ENCODE data around the gene DGKG. TPM values are rescaled to one million over a fixed set of nuclear protein-coding genes. Genes with fewer than 3 reads are reported as not detected.

Gene DGKG
- polyA plus RNA-seq, 1 donor (not counting 4 experiments of a cell fraction or from before 2014, with no cell fraction given) = 0.22 TPM

- peak; percentile 5 for DNase-seq (ENCODE audit: low read depth, low spot score)
- H3K9ac ChIP-seq (ENCODE audit: control insufficient read depth, extremely low read depth, insufficient read depth, low read length) = no peak overlapping the region
- no peaks in the 10 kb centered on the region for H3K27me3 ChIP-seq (ENCODE audit: control insufficient read depth, extremely low read depth, insufficient read depth, low read length)
- H3K27ac ChIP-seq (ENCODE audit: control insufficient read depth, insufficient read depth, low read length) = no peak overlapping the region
- no peak overlapping the region for H3K4me2 ChIP-seq (ENCODE audit: control insufficient read depth, extremely low read depth, insufficient read depth, low read depth, low read length)
- H3K36me3 ChIP-seq (ENCODE audit: control insufficient read depth in 2 of 2, extremely low read depth in 1 of 2, insufficient read depth in 2 of 2, low read length in 2 of 2) = no peaks in the 10 kb centered on the region
- no peaks in the 10 kb centered on the region for H3K79me2 ChIP-seq (ENCODE audit: control insufficient read depth, insufficient read depth, low read length)
- no peak overlapping the region for H3K4me3 ChIP-seq (ENCODE audit: control insufficient read depth in 2 of 3, extremely low read depth in 1 of 3, insufficient read depth in 2 of 3, low read depth in 1 of 3, low read length in 3 of 3)
- no peak for FAIRE-seq
- peaks cover 20% of the 10 kb centered on the region for H3K4me1 ChIP-seq (ENCODE audit: control insufficient read depth, extremely low read depth, insufficient read depth, low read length)
- no peaks in the 10 kb centered on the region for H3K9me3 ChIP-seq (ENCODE audit: control insufficient read depth, low read depth, low read length)
- no peak for TF ChIP-seq EZH2 (IDR thresholded peaks at IDR 0.05; ENCODE audit: low read length)
- TF ChIP-seq, protein P1, sequence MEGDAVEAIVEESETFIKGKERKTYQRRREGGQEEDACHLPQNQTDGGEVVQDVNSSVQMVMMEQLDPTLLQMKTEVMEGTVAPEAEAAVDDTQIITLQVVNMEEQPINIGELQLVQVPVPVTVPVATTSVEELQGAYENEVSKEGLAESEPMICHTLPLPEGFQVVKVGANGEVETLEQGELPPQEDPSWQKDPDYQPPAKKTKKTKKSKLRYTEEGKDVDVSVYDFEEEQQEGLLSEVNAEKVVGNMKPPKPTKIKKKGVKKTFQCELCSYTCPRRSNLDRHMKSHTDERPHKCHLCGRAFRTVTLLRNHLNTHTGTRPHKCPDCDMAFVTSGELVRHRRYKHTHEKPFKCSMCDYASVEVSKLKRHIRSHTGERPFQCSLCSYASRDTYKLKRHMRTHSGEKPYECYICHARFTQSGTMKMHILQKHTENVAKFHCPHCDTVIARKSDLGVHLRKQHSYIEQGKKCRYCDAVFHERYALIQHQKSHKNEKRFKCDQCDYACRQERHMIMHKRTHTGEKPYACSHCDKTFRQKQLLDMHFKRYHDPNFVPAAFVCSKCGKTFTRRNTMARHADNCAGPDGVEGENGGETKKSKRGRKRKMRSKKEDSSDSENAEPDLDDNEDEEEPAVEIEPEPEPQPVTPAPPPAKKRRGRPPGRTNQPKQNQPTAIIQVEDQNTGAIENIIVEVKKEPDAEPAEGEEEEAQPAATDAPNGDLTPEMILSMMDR (optimal IDR thresholded peaks at IDR 0.05 in 1 of 3, IDR thresholded peaks at IDR 0.05 in 1 of 3, conservative IDR thresholded peaks at IDR 0.05 in 1 of 3; ENCODE audit: extremely low read depth in 1 of 3, insufficient read depth in 2 of 3, low read length in 3 of 3) = no peak
- dilution Hi-C loops (cut with MboI; ENCODE audit: extremely low pct_ligation_motif_present, low sequenced_read_pairs) = no loop called here
- H4K20me1 ChIP-seq (ENCODE audit: control insufficient read depth, extremely low read depth, insufficient read depth, low read length) = no peaks in the 10 kb centered on the region
- H2AFZ ChIP-seq (ENCODE audit: control insufficient read depth, low read length) = no peak overlapping the region
- H3K9me1 ChIP-seq (ENCODE audit: control insufficient read depth, extremely low read depth, insufficient read depth, low read length) = no peaks in the 10 kb centered on the region
These were observed 43.9 kb downstream of the DGKG start for GRCh38 chr3:186318135-186318534.

- no peaks in the 10 kb centered on the region for H3K36me3 ChIP-seq (ENCODE audit: control insufficient read depth in 2 of 2, extremely low read depth in 1 of 2, insufficient read depth in 2 of 2, low read length in 2 of 2)
- no peaks in the 10 kb centered on the region for H3K9me1 ChIP-seq (ENCODE audit: control insufficient read depth, extremely low read depth, insufficient read depth, low read length)
- no peak overlapping the region for H3K27ac ChIP-seq (ENCODE audit: control insufficient read depth, insufficient read depth, low read length)
- TF ChIP-seq EZH2 (IDR thresholded peaks at IDR 0.05; ENCODE audit: low read length) = no peak
- TF ChIP-seq, protein P1 (optimal IDR thresholded peaks at IDR 0.05 in 1 of 3, IDR thresholded peaks at IDR 0.05 in 1 of 3, conservative IDR thresholded peaks at IDR 0.05 in 1 of 3; ENCODE audit: extremely low read depth in 1 of 3, insufficient read depth in 2 of 3, low read length in 3 of 3) = no peak
- FAIRE-seq (no peak), DNase-seq (ENCODE audit: low read depth, low spot score) (no peak)
- H3K27me3 ChIP-seq (ENCODE audit: control insufficient read depth, extremely low read depth, insufficient read depth, low read length) = no peaks in the 10 kb centered on the region
- H3K4me2 ChIP-seq (ENCODE audit: control insufficient read depth, extremely low read depth, insufficient read depth, low read depth, low read length) = no peak overlapping the region
- H2AFZ ChIP-seq (ENCODE audit: control insufficient read depth, low read length) = no peak overlapping the region
- peaks cover 20% of the 10 kb centered on the region for H3K4me1 ChIP-seq (ENCODE audit: control insufficient read depth, extremely low read depth, insufficient read depth, low read length)
- H3K9me3 ChIP-seq (ENCODE audit: control insufficient read depth, low read depth, low read length) = no peaks in the 10 kb centered on the region
- H3K79me2 ChIP-seq (ENCODE audit: control insufficient read depth, insufficient read depth, low read length) = no peaks in the 10 kb centered on the region
- no peaks in the 10 kb centered on the region for H4K20me1 ChIP-seq (ENCODE audit: control insufficient read depth, extremely low read depth, insufficient read depth, low read length)
- dilution Hi-C loops (cut with MboI; ENCODE audit: extremely low pct_ligation_motif_present, low sequenced_read_pairs) = no loop called here
- no peak overlapping the region for H3K9ac ChIP-seq (ENCODE audit: control insufficient read depth, extremely low read depth, insufficient read depth, low read length)
- H3K4me3 ChIP-seq (ENCODE audit: control insufficient read depth in 2 of 3, extremely low read depth in 1 of 3, insufficient read depth in 2 of 3, low read depth in 1 of 3, low read length in 3 of 3) = no peak overlapping the region
These were observed 44.6 kb downstream of the DGKG start for GRCh38 chr3:186317478-186317877.

Measured in keratinocyte (primary cell).